Inflammatory macrophage treated with lipopolysaccharide for 1 hour (primary cell): Measurements from ENCODE around the gene LIN37.
A peak's percentile ranks its signal among the peaks of the same experiment; 100 is the strongest.
"Not testable (repeated sequence)": the region's sequence is repeated elsewhere in the genome, so short reads cannot be mapped to it uniquely, and the experiment has no call there.

Source experiments
- DNase-seq, 2 donors: peaks; one replicate each; pipeline ENCODE4 v3.0.0-alpha.2; 2020 to 2022

LIN37 gene

GRCh38 chr19:35753634-35754369 lies 5.4 kb downstream of the LIN37 start:
- no peak for DNase-seq

GRCh38 chr19:35754370-35755130 lies 6.2 kb downstream of the LIN37 start:
- no peak for DNase-seq

DNA sequence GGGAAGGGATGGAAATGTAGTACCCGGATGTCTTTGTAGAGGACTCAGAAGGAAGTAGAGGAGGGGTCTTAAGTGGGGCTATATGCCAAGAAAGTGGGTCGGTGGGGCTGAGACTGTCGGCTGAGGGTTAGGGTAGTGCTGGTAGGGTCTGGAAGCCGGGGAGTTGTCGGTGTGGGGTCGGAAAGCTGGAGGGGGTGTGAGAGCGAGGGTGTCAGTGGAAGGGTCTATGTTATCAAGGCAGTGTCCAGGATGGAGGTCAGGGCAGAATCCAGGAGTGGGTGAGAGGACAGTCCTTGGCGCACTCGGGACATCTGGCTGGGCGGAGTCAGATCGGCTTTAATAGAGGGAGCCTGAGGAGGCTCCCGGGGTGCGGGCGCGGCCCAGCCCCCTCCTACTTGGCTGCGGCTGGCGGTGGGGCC lies 6.8 kb downstream of the LIN37 start:
- DNase-seq = no peak

DNA sequence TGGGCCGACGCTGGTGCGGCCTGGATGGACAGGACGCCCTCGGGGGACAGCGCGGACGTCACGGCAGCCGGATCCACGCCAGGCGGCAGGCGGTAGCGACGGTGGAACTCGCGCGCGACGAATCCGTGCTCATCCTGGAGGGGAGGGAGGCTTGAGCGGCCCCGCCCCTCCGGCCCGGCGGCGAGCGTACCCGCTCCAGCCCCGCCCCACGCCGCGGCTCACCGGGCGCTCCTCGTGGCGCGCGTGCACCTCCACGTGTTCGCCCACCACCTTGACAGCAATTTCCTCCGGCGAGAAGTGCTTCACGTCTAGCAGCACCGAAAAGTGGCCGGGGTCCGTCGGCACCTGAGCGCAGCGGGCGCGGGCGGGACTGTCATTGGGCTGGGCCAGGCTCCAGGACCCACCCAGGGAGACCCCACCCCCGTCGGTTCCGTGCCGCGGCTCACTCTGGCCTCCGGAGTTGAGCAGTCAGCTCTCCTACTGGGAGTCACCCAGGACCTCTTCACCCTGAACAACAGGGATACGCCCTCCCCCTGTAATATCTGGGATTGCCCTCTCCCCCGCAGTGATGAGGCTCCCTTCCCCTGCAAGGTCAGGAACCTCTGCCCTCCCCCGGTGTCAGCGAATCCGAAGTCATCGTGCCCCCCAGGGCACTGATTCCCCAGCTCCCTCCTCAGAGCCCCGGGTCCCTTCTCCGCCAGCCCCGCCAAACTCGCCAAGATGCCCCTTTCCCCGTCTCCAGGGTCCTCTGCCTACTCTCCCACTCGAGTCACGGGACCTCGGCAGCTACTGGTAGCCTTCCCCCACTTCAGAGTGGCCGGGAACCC lies 7.4 kb downstream of the LIN37 start:
- no peak for DNase-seq

DNA sequence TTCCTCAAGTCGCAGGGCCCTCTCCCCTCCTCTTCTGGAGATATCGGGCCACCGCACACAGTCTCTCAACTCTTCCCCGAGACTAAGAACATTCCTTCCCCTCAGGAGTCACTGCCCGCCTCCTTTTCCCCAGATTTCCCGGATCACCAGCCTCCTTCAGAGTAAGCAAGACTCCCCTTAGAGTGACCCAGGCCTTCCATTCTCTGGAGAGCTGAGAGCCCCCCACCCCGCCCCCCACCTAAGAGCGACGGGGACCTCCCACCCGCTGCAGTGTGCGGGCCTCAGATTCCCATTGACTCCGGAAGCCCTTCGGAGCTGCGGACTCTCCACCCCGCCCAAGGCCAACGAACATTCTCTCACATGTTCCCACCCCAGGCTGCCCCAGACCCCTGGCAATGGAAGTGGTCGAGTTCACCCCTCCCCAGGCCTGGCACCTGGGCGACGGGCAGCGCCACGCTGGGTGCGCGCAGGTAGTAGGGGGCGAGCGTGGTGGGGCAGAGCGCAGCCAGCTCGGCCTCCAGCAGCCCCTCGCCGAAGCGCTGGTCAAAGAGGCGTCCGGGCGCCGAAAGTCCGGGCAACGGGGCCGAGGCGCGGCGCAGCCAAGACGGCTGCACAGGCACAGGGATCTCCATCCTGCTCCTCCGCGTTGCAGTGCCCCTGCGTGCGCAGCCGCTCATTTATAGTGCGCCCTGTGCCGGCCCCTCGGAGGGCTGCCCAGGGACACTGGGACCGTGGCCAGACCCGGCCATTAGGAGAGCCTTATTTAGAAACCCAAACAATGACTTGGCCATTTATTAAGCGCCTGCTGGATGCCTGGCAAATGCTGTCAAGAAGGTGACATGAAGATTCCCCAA lies 8.2 kb downstream of the LIN37 start, which contains the start of gene HSPB6:
Gene HSPB6 (minus strand): TSS at position 653 of the 854 bp plus-strand sequence. CDS start 21 bp downstream, at position 632.
- no peak for DNase-seq

GRCh38 chr19:35757231-35757748 lies 8.9 kb downstream of the LIN37 start:
- no peak for DNase-seq

- peak; percentile 99 for DNase-seq
These were observed 9.6 kb downstream of the LIN37 start, which contains the start of gene PROSER3 for GRCh38 chr19:35757749-35758608. Gene PROSER3 (plus strand): TSS chr19:35758176. CDS start chr19:35758216, 40 bp downstream.

DNA sequence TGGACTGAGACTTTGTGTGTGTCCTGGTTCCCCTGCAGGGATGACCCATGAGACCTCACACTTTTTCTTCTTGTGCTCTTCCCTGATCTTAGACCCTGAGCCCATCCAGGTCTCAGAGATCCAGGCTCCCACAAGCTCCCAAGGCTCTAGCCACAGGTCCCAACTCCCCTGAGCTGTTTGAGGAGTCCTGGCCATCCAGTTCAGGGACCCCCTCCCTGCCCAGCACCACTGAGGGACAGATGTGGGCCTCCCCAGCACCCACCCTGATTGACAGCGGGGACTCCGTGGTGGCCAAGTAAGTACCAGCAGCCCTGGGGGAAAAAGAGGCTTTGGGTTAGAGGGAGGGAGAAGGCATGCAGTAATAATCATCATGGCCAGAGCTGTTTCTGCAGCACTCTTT lies 11.3 kb downstream of the LIN37 start:
- no peak for DNase-seq

GRCh38 chr19:35760711-35761349 lies 12.5 kb downstream of the LIN37 start:
- DNase-seq = no peak

DNA sequence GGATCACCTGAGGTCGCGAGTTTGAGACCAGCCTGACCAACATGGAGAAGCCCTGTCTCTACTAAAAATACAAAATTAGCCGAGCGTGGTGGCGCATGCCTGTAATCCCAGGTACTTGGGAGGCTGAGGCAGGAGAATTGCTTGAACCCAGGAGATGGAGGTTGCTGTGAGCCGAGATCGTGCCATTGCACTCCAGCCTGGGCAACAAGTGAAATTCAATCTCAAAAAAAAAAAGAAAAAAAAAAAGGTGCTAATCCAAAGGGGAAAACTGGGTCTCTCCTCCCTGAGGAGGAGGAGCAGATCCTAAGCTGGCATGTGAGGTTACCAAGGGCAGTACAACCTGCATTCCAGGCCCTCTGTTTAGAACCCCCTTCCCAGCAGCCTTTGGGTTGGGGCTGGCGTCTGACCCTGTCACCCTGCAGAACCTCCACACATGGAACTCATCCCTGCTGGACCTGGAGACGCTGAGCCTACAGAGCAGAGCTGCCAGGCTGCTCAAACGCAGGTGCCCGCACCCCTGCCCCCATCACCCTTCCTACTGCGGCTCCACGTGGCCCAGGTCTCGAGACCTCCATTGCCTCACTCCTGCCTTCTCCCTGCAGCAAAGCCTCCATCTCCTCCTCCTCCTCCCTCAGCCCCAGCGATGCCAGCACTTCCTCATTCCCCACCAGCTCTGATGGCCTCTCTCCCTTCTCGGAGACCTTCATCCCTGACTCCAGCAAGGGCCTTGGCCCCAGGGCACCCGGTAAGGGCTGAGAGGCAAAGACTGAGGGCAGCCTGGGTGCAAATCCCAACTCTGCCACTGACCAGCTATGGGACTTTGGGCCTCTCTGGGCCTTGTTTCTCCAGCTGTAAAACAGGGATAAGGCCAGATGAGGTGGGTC lies 16.3 kb downstream of the LIN37 start:
- DNase-seq = no peak

DNA sequence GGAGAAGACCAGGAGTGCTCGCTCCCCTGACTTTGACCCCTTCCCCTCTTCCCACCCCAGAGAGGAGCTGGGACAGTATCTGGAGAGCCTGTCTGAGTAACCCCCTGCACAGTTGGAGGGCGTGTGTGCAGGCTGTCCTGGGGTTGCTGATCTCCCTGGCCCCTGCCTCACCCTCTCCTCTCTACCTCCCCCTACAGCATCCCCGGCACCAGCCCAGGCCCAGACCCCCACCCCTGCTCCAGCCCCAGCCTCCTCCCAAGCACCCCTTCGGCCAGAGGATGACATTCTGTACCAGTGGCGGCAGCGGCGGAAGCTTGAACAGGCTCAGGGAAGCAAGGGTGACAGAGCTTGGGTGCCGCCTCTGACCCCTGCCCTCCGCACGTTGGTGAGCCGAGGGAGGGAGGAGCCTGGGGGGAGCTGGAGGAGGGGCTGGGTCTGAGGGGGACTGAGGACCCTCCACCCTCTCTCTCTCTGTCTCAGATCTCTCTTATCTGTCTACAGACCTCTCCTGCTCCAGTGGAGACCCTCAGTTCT lies 18.3 kb downstream of the LIN37 start:
- DNase-seq = no peak

- no peak for DNase-seq
These were observed 19.1 kb downstream of the LIN37 start for GRCh38 chr19:35767288-35768081.

DNA sequence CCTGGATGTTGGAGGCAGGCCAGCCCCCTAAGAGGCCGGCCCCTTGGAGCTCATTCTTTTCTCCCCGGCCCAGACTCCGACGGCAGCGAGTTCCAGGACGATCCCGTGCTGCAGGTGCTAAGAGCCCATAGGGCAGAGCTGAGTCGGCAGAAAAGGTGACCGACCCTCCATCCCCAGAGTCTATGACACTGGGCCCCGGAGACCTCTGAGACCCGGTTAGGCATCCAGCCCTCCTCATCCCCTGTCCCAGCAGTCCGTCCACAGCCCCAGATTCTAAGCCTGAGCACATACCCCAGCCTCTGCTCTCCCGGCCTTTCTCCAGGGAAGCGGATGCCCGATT lies 19.7 kb downstream of the LIN37 start:
- no peak for DNase-seq

GRCh38 chr19:35772362-35772761 lies 24.0 kb downstream of the LIN37 start:
- DNase-seq = not testable (repeated sequence)

- DNase-seq = peak; percentile 23 to 54
These were observed 24.8 kb downstream of the LIN37 start for GRCh38 chr19:35773020-35773806.

DNA sequence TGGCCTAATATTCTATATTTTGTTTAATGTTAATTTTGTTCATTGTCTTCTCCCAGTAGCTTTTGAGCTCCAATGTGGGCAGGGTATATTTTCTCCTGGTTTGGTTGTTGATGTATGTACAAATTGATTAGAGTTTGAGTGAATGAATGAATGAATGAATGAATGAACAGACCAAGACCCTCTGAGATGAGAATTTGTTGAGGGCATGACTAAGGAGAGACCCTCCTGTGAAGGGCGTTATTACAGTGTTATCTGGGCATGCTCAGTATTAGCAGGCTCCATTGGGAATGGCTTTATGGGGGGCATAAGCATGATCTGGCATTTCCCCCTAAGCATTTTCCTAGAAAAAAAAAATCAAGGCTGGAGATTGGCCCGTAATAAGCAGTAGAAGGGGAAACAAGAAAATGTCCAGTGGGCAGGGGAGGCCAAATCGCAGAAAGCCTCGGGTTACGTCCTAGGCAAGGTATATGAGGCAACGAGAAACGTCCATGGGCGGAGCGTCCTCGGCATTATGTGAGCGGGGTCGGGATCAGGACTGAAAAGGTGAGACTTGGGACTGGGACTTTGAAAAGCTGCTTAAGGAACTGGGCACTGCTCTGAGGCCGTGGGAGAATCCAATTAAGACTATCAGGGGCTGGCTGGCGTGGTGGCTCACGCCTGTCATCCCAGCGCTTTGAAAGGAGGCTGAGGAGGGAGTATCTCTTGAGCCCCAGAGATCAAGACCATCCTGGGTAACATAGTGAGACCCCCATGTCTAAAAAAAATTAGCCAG lies 26.1 kb downstream of the LIN37 start:
- DNase-seq = no peak

GRCh38 chr19:35775046-35775297 lies 26.6 kb downstream of the LIN37 start:
- DNase-seq = no peak
